Esophagus (tissue), 2 donors: ENCODE measurements around the gene TSPYL6. TPM values are rescaled to one million over a fixed set of nuclear protein-coding genes. Genes with fewer than 3 reads are reported as not detected.

Experiments
- H3K27ac ChIP-seq, 2 donors: one replicate each; pipeline ENCODE4 v1.5.1; 2013; ENCODE audit warnings: low read depth in 2 of 2, mild to moderate bottlenecking in 2 of 2, inconsistent platforms in 1 of 2, low read length in 1 of 2, moderate library complexity in 1 of 2
- H3K27me3 ChIP-seq, 2 donors: one replicate each; pipeline ENCODE4 v1.6.1; 2013; ENCODE audit warnings: low read length in 2 of 2, control low read depth in 1 of 2, mild to moderate bottlenecking in 1 of 2; ENCODE audit not compliant: insufficient read depth in 2 of 2, control insufficient read depth in 1 of 2
- H3K36me3 ChIP-seq, 2 donors: one replicate each; pipeline ENCODE4 v1.6.1; 2013; ENCODE audit warnings: low read length in 1 of 2; ENCODE audit not compliant: control insufficient read depth in 2 of 2, insufficient read depth in 2 of 2
- H3K4me1 ChIP-seq, 2 donors: one replicate each; pipeline ENCODE4 v1.6.1; 2013; ENCODE audit warnings: low read length in 1 of 2; ENCODE audit not compliant: control insufficient read depth in 2 of 2, insufficient read depth in 2 of 2
- H3K4me3 ChIP-seq, 2 donors: one replicate each; pipeline ENCODE4 v1.5.1; 2013; ENCODE audit warnings: low read length in 2 of 2, mild to moderate bottlenecking in 2 of 2, low read depth in 1 of 2, moderate library complexity in 1 of 2
- H3K9me3 ChIP-seq, 2 donors: one replicate each; pipeline ENCODE4 v1.6.1; 2013; ENCODE audit warnings: mild to moderate bottlenecking in 2 of 2, low read depth in 1 of 2, low read length in 1 of 2, moderate library complexity in 1 of 2; ENCODE audit not compliant: control insufficient read depth in 2 of 2, insufficient read depth in 1 of 2
- WGBS, 2 donors: extraction: QIAGEN DNeasy Blood & Tissue Kit; methylation state at CpG; one replicate each; pipeline ENCODE4 v1.1.7; 2013; 5-methylcytosine and 5-hydroxymethylcytosine counted together
- polyA plus RNA-seq, 2 donors: library from polyadenylated mRNA; stranded (reverse); fragments of 200-250 nt; gene quantifications; one replicate each; pipeline ENCODE4 v1.2.3, GENCODE V29; 2013
- donor health status: healthy with polysubstance abuse.
- donor health status: Bipolar disorder and iron deficiency.

TSPYL6 gene
- polyA plus RNA-seq, 2 donors: 0.02 TPM; not detected in 1

- H3K27ac ChIP-seq: no peak overlapping the region
- H3K36me3 ChIP-seq: no peaks in the 10 kb centered on the region
- WGBS, 2 donors: 44 to 52% methylated on average over 1 of the region's 1 CpG
- no peaks in the 10 kb centered on the region for H3K27me3 ChIP-seq
- no peak overlapping the region for H3K4me3 ChIP-seq
- no peaks in the 10 kb centered on the region for H3K9me3 ChIP-seq
- H3K4me1 ChIP-seq: no peaks in the 10 kb centered on the region
These were observed 47.4 kb downstream of the TSPYL6 start for GRCh38 chr2:54208364-54209240.

GRCh38 chr2:54207666-54208195 lies 48.3 kb downstream of the TSPYL6 start:
- H3K27ac ChIP-seq: no peak overlapping the region
- no peaks in the 10 kb centered on the region for H3K4me1 ChIP-seq
- WGBS, 2 donors: 53 to 61% methylated on average over 3 of the region's 3 CpGs

GRCh38 chr2:54206596-54206995 lies 49.4 kb downstream of the TSPYL6 start:
- WGBS, 2 donors: 51 to 52% methylated on average over 2 of the region's 2 CpGs
- Histone ChIP-seq H3K4me1 (no peaks in the 10 kb centered on the region), H3K9me3 (no peaks in the 10 kb centered on the region), H3K4me3 (no peak overlapping the region), H3K27ac (no peak overlapping the region), H3K36me3 (no peaks in the 10 kb centered on the region), H3K27me3 (no peaks in the 10 kb centered on the region)

More at GRCh38 chr2:54207666-54208195, 48.3 kb downstream of the TSPYL6 start:
- Histone ChIP-seq H3K27me3 (no peaks in the 10 kb centered on the region), H3K4me3 (no peak overlapping the region), H3K36me3 (no peaks in the 10 kb centered on the region), H3K9me3 (no peaks in the 10 kb centered on the region)

- H3K4me1 ChIP-seq: no peaks in the 10 kb centered on the region
- H3K27me3 ChIP-seq: no peaks in the 10 kb centered on the region
- H3K9me3 ChIP-seq: no peaks in the 10 kb centered on the region
- no peaks in the 10 kb centered on the region for H3K36me3 ChIP-seq
- H3K4me3 ChIP-seq: no peak overlapping the region
- 65 to 76% methylated on average over 2 of the region's 2 CpGs for WGBS, 2 donors
- no peak overlapping the region for H3K27ac ChIP-seq
These were observed 51.6 kb downstream of the TSPYL6 start for GRCh38 chr2:54204476-54204875.

Other genes starting within 250 kb of the TSPYL6 start
- 10 to 100 TPM; 12.6 to 14.1 TPM for gene ACYP2, start 140.6 kb downstream of the TSPYL6 start, polyA plus RNA-seq
- 10 to 100 TPM; 19.7 to 24.1 TPM for gene SPTBN1, start 200.1 kb upstream of the TSPYL6 start, polyA plus RNA-seq